K562 (cell line): Measurements from ENCODE around the gene OSGEPL1. TPM values are rescaled to one million over a fixed set of nuclear protein-coding genes. Genes with fewer than 3 reads are reported as not detected.

Source experiments
- polyA plus RNA-seq, 8 experiments: library from polyadenylated mRNA; depleted of rRNA in 4 of 8; stranded (reverse) in 5 of 8; unstranded in 3 of 8; fragments of >200 nt; fragmentation: Nextera tagmentation in 2 of 8; fragmentation: Illumina TruSeq in 1 of 8; extraction: Ambion mirVana in 2 of 8; extraction: Trizol in 1 of 8; gene quantifications; 2 replicates each; pipeline versions ENCODE4 v1.2.1 to v1.2.3, GENCODE V29; 2011 to 2014; ENCODE audit warnings: inconsistent platforms in 1 of 8, missing spikeins in 1 of 8
- total RNA-seq, 7 experiments: library from RNA; depleted of rRNA in 6 of 7; stranded (reverse); fragments of >200 nt in 6 of 7; fragmentation: Illumina TruSeq in 2 of 7; extraction: Trizol in 2 of 7; gene quantifications; 2 replicates each; pipeline versions ENCODE4 v1.2.1 to v1.2.3, GENCODE V29; 2011 to 2021; ENCODE audit warnings: low replicate concordance in 1 of 7

OSGEPL1 gene
- total and polyA plus RNA-seq, 9 of the 15 experiments (the other 6 are each of a cell fraction or from before 2014, with no cell fraction given), result 2.5 to 10.8 (median 6.5) TPM

Other genes with a start within 250 kb of the OSGEPL1 start
- 61.3 and 64.9 TPM in 2 replicates for gene SLC40A1, start 182.0 kb downstream of the OSGEPL1 start, total RNA-seq (2014; rRNA removed)
- 71.2 and 79.7 TPM in 2 replicates for gene SLC40A1, start 182.0 kb downstream of the OSGEPL1 start, total RNA-seq (2014; rRNA removed; fragmentation: Illumina TruSeq; extraction: Trizol)
- gene SLC40A1, start 182.0 kb downstream of the OSGEPL1 start, total RNA-seq (2015; rRNA removed; fragmentation: Illumina TruSeq; extraction: Trizol), result 87.6 and 95.9 TPM in 2 replicates
- gene SLC40A1, start 182.0 kb downstream of the OSGEPL1 start, total RNA-seq (2021), result 44.1 and 47.8 TPM in 2 replicates
- gene SLC40A1, start 182.0 kb downstream of the OSGEPL1 start, polyA plus RNA-seq (2011; rRNA removed), result 29.8 and 53.5 TPM in 2 replicates
- 60.6 and 65.1 TPM in 2 replicates for gene SLC40A1, start 182.0 kb downstream of the OSGEPL1 start, polyA plus RNA-seq (2014; fragmentation: Illumina TruSeq; extraction: Trizol)
- gene SLC40A1, start 182.0 kb downstream of the OSGEPL1 start, polyA plus RNA-seq (2014; fragmentation: Nextera tagmentation; extraction: Ambion mirVana), result 10 to 100 TPM; 53.3 to 54.9 TPM
- gene SLC40A1, start 182.0 kb downstream of the OSGEPL1 start, polyA plus RNA-seq (2014; rRNA removed), result 41.0 and 42.2 TPM in 2 replicates
- gene ASNSD1, start 101.3 kb downstream of the OSGEPL1 start, total RNA-seq (2014; rRNA removed), result 25.1 and 26.9 TPM in 2 replicates
- gene ASNSD1, start 101.3 kb downstream of the OSGEPL1 start, total RNA-seq (2014; rRNA removed; fragmentation: Illumina TruSeq; extraction: Trizol), result 41.2 and 47.2 TPM in 2 replicates
- gene ASNSD1, start 101.3 kb downstream of the OSGEPL1 start, total RNA-seq (2015; rRNA removed; fragmentation: Illumina TruSeq; extraction: Trizol), result 40.1 and 40.5 TPM in 2 replicates
- gene ASNSD1, start 101.3 kb downstream of the OSGEPL1 start, total RNA-seq (2021), result 23.9 and 27.0 TPM in 2 replicates
- gene ASNSD1, start 101.3 kb downstream of the OSGEPL1 start, polyA plus RNA-seq (2011; rRNA removed), result 19.1 and 31.7 TPM in 2 replicates
- 33.6 and 46.5 TPM in 2 replicates for gene ASNSD1, start 101.3 kb downstream of the OSGEPL1 start, polyA plus RNA-seq (2014; fragmentation: Illumina TruSeq; extraction: Trizol)
- gene ASNSD1, start 101.3 kb downstream of the OSGEPL1 start, polyA plus RNA-seq (2014; fragmentation: Nextera tagmentation; extraction: Ambion mirVana), result 10 to 100 TPM; 38.3 to 56.4 TPM
- gene ASNSD1, start 101.3 kb downstream of the OSGEPL1 start, polyA plus RNA-seq (2014; rRNA removed), result 28.4 and 30.3 TPM in 2 replicates
- gene ANKAR, start 88.1 kb downstream of the OSGEPL1 start, total RNA-seq (2014; rRNA removed), result 0.14 and 0.29 TPM in 2 replicates
- gene ANKAR, start 88.1 kb downstream of the OSGEPL1 start, total RNA-seq (2014; rRNA removed; fragmentation: Illumina TruSeq; extraction: Trizol), result 0.44 and 0.73 TPM in 2 replicates
- gene ANKAR, start 88.1 kb downstream of the OSGEPL1 start, total RNA-seq (2015; rRNA removed; fragmentation: Illumina TruSeq; extraction: Trizol), result 0.51 and 0.68 TPM in 2 replicates
- gene ANKAR, start 88.1 kb downstream of the OSGEPL1 start, total RNA-seq (2021), result 0.49 and 0.74 TPM in 2 replicates
- 0.47 and 0.52 TPM in 2 replicates for gene ANKAR, start 88.1 kb downstream of the OSGEPL1 start, polyA plus RNA-seq (2011; rRNA removed)
- 0.21 and 0.60 TPM in 2 replicates for gene ANKAR, start 88.1 kb downstream of the OSGEPL1 start, polyA plus RNA-seq (2014; fragmentation: Illumina TruSeq; extraction: Trizol)
- gene ANKAR, start 88.1 kb downstream of the OSGEPL1 start, polyA plus RNA-seq (2014; fragmentation: Nextera tagmentation; extraction: Ambion mirVana), result under 1 TPM; 0.27 to 0.39 TPM
- gene ANKAR, start 88.1 kb downstream of the OSGEPL1 start, polyA plus RNA-seq (2014; rRNA removed), result 0.04 and 0.23 TPM in 2 replicates
- gene ORMDL1, start 21.5 kb upstream of the OSGEPL1 start, total RNA-seq (2014; rRNA removed), result 28.9 and 35.1 TPM in 2 replicates
- 48.9 and 54.1 TPM in 2 replicates for gene ORMDL1, start 21.5 kb upstream of the OSGEPL1 start, total RNA-seq (2014; rRNA removed; fragmentation: Illumina TruSeq; extraction: Trizol)
- 44.3 and 50.6 TPM in 2 replicates for gene ORMDL1, start 21.5 kb upstream of the OSGEPL1 start, total RNA-seq (2015; rRNA removed; fragmentation: Illumina TruSeq; extraction: Trizol)
- 33.8 and 35.3 TPM in 2 replicates for gene ORMDL1, start 21.5 kb upstream of the OSGEPL1 start, total RNA-seq (2021)
- 59.1 and 74.2 TPM in 2 replicates for gene ORMDL1, start 21.5 kb upstream of the OSGEPL1 start, polyA plus RNA-seq (2011; rRNA removed)
- 41.4 and 47.2 TPM in 2 replicates for gene ORMDL1, start 21.5 kb upstream of the OSGEPL1 start, polyA plus RNA-seq (2014; fragmentation: Illumina TruSeq; extraction: Trizol)
- gene ORMDL1, start 21.5 kb upstream of the OSGEPL1 start, polyA plus RNA-seq (2014; fragmentation: Nextera tagmentation; extraction: Ambion mirVana), result 10 to 100 TPM; 50.0 to 57.5 TPM
- 62.9 and 69.0 TPM in 2 replicates for gene ORMDL1, start 21.5 kb upstream of the OSGEPL1 start, polyA plus RNA-seq (2014; rRNA removed)
- 17.6 TPM in 2 replicates for gene PMS1, start 21.7 kb upstream of the OSGEPL1 start, total RNA-seq (2014; rRNA removed)
- gene PMS1, start 21.7 kb upstream of the OSGEPL1 start, total RNA-seq (2014; rRNA removed; fragmentation: Illumina TruSeq; extraction: Trizol), result 28.1 and 28.2 TPM in 2 replicates
- gene PMS1, start 21.7 kb upstream of the OSGEPL1 start, total RNA-seq (2015; rRNA removed; fragmentation: Illumina TruSeq; extraction: Trizol), result 26.6 and 29.8 TPM in 2 replicates
- 24.7 and 31.5 TPM in 2 replicates for gene PMS1, start 21.7 kb upstream of the OSGEPL1 start, total RNA-seq (2021)
- gene PMS1, start 21.7 kb upstream of the OSGEPL1 start, polyA plus RNA-seq (2011; rRNA removed), result 20.0 and 24.2 TPM in 2 replicates
- gene PMS1, start 21.7 kb upstream of the OSGEPL1 start, polyA plus RNA-seq (2014; fragmentation: Illumina TruSeq; extraction: Trizol), result 18.6 and 26.2 TPM in 2 replicates
- 10 to 100 TPM; 14.5 to 19.9 TPM for gene PMS1, start 21.7 kb upstream of the OSGEPL1 start, polyA plus RNA-seq (2014; fragmentation: Nextera tagmentation; extraction: Ambion mirVana)
- 20.3 and 24.7 TPM in 2 replicates for gene PMS1, start 21.7 kb upstream of the OSGEPL1 start, polyA plus RNA-seq (2014; rRNA removed)